ENCODE measurements around the gene SIX5.

The SIX5 gene

GRCh38 chr19:45768984-45769782 lies at the start of gene SIX5:
Gene SIX5 (minus strand): TSS chr19:45769252. CDS start chr19:45768844, 408 bp downstream.
- DNase-seq (ENCODE audit: low spot score) = peak; percentile 96
- Mint-ChIP-seq H3K36me3 (ENCODE audit: low read depth) (no peaks in the 10 kb centered on the region), H3K27me3 (ENCODE audit: low read depth) (peaks cover 20% of the 10 kb centered on the region), H3K27ac (peak within 1 kb of the TSS; percentile 79), H3K9me3 (no peaks in the 10 kb centered on the region), H3K4me3 (peak within 1 kb of the TSS; percentile 87), H3K4me1 (ENCODE audit: low read depth) (peaks cover 8% of the 10 kb centered on the region)

DNA sequence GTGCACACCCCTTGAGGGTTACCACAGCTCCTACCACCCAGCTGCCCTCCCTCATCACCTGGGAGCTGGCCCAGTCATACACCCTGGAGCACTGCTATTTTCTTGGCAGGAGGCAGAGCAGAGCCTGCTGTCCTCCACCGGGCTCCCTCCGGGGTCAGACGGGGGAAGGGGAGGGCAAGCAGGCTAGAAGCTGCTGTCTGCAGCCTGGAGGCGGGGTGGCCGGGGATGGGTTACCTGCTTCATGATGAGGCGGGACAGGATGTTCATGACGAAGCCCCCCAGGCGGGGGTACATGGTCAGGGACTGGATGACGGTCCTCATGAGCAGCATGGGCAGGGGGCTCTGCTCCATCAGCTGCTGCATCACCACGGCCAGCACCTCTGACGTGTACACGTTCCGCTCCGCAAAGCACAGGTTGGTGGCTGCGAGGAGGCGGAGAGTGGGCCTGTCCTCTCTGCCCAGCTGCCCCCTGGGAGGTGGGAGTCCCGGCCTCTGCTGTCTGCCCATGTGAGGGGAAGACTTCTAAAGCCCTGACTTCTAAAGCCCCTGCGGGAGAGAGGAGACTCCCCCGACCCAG lies 48.8 kb upstream of the SIX5 start:
- no peaks in the 10 kb centered on the region for H3K9me3 Mint-ChIP-seq
- peaks cover 9% of the 10 kb centered on the region for H3K36me3 Mint-ChIP-seq (ENCODE audit: low read depth)
- H3K4me3 Mint-ChIP-seq = no peak overlapping the region
- no peaks in the 10 kb centered on the region for H3K27me3 Mint-ChIP-seq (ENCODE audit: low read depth)
- no peaks in the 10 kb centered on the region for H3K4me1 Mint-ChIP-seq (ENCODE audit: low read depth)
- no peak overlapping the region for H3K27ac Mint-ChIP-seq
- no peak for DNase-seq (ENCODE audit: low spot score)

DNA sequence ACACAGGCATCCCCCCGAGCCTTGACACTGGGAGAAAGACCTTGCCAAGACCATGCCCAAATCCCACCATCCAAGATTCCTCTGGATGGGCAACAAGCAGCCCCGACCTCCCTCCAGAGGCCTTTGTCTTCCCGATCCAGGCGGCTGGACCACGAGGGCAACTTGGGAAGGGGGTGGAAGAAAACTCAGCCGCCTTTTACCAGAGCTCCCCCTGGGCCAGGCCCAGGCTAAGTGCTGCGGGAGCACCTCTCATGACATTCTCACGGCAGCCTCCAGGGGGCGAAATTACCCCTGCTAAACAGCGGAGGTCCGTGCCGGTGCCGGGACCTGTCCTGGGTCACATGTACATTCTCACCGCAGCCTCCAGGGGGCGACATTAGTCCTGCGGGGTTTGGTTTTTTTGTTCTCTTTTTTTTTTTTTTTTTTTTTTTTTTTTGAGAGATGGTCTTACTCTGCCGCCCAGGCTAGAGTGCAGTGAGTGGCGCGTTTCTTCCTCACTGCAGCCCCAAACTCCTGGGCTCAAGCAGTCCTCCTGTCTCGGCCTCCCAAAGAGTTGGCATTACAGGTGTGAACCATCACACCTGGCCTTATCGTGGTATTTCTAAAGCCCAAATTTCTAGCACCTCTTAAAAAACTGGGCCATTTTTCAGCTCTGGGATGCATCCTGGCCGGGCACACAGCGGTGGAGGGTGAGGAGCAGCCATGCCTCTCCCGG lies 48.1 kb upstream of the SIX5 start:
- peak; percentile 92 for DNase-seq (ENCODE audit: low spot score)
- Mint-ChIP-seq H3K4me1 (ENCODE audit: low read depth) (no peaks in the 10 kb centered on the region), H3K27ac (no peak overlapping the region), H3K27me3 (ENCODE audit: low read depth) (no peaks in the 10 kb centered on the region), H3K9me3 (no peaks in the 10 kb centered on the region), H3K36me3 (ENCODE audit: low read depth) (peaks cover 9% of the 10 kb centered on the region), H3K4me3 (no peak overlapping the region)

DNA sequence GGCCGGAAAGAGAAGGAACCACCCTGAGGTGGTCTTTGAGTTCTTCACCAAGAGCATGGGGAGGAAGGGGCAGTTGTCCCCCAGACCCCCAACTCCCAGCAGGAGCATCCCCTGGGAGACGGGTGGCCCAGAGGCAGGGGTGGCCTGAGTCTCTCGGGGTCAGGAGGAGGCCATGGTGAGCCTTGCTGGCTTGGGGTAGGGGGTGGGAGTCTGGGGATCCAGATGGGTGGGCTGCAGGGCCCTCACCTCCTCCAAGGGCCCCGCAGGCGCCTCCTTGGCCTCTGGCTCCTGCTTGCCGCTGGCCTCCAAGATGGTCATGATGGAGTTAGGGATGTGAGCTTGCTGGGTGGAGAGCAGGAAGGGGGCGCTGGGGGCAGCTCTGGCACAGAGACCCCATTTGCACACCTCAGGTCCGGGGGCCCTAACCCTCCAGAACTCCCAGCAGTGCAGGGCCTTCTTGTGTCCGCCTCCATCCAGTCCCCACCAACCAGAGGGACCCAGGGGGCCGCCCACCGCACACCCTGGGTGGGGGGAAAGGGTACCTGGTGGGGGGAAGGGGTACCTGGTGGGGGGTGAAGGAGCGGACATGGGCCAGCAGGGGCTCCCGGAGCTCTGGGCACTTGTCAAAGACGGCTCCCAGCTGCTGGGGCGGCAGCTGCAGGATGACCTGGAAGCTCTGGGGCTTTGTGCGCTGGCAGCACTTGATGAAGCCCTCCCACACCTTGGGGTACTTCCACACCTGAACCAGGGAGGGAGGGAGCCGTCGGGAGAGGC lies 47.4 kb upstream of the SIX5 start:
- H3K9me3 Mint-ChIP-seq = no peaks in the 10 kb centered on the region
- H3K36me3 Mint-ChIP-seq (ENCODE audit: low read depth) = peaks cover 9% of the 10 kb centered on the region
- H3K4me1 Mint-ChIP-seq (ENCODE audit: low read depth) = no peaks in the 10 kb centered on the region
- no peak overlapping the region for H3K4me3 Mint-ChIP-seq
- H3K27me3 Mint-ChIP-seq (ENCODE audit: low read depth) = no peaks in the 10 kb centered on the region
- no peak overlapping the region for H3K27ac Mint-ChIP-seq
- no peak for DNase-seq (ENCODE audit: low spot score)

- DNase-seq (ENCODE audit: low spot score) = no peak
- Mint-ChIP-seq H3K4me3 (no peak overlapping the region), H3K27me3 (ENCODE audit: low read depth) (no peaks in the 10 kb centered on the region), H3K36me3 (ENCODE audit: low read depth) (peaks cover 6% of the 10 kb centered on the region), H3K4me1 (ENCODE audit: low read depth) (peaks cover under 1% of the 10 kb centered on the region), H3K9me3 (no peaks in the 10 kb centered on the region), H3K27ac (no peak overlapping the region)
Observed at GRCh38 chr19:45815481-45816216, 46.6 kb upstream of the SIX5 start.

GRCh38 chr19:45814851-45815480 lies 45.9 kb upstream of the SIX5 start, which contains the start of gene RSPH6A:
Gene RSPH6A (minus strand): TSS chr19:45815308. CDS start chr19:45815176, 132 bp downstream.
- H3K27me3 Mint-ChIP-seq (ENCODE audit: low read depth) = no peaks in the 10 kb centered on the region
- no peaks in the 10 kb centered on the region for H3K9me3 Mint-ChIP-seq
- H3K27ac Mint-ChIP-seq = no peak within 1 kb of the TSS
- DNase-seq (ENCODE audit: low spot score) = no peak
- no peak within 1 kb of the TSS for H3K4me3 Mint-ChIP-seq
- peaks cover 6% of the 10 kb centered on the region for H3K36me3 Mint-ChIP-seq (ENCODE audit: low read depth)
- peaks cover 3% of the 10 kb centered on the region for H3K4me1 Mint-ChIP-seq (ENCODE audit: low read depth)

DNA sequence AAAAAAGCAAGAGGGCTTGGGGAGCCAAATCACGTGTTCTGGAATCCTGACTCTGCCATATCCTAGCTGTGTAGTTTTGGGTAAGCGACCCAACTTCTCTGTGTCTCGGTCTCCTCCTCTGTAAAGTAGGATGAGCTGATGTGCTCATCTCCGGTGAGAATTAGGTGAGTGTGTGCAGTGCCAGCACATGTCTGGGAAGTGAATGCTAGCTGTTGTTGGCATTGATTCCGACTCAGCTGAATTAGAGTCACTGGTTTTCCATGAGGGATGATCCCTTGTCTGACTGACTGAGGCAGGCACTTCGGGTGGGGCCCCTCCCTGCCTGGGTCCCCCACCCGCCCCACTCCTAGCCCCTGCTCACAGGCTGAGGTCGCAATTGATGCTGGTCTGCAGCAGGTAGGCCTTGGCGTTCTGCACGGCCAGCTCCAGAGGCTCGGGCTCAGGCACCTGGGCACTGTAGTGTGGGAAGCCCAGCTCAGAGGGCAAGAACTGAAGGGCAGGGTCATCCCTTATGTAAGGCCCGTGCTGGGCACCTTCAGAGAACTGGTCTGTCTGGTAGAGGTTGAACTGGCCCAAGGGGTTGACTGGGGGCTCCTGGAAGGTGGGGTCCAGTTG lies 45.2 kb upstream of the SIX5 start:
- H3K4me3 Mint-ChIP-seq = no peak overlapping the region

DNA sequence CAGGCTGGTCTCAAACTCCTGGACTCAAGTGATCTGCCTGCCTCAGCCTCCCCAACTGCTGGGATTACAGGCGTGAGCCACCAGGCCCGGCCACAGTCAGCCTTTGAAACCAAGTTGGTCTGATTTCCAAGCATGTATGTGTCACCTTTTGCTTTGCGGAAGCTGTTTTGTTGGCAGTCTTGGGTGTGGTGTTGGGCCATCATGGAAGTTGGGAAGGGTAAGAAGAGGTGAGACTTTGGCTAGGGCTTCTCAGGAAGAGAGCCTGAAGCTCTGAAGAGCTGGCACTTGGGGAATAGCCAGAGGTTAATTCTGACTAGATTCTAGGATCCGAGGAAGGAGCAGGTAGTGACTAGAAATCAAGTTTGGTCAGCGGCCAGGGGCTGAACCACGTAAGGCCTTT lies 43.2 kb upstream of the SIX5 start:
- Mint-ChIP-seq H3K4me1 (ENCODE audit: low read depth) (peaks cover 9% of the 10 kb centered on the region), H3K27ac (no peak overlapping the region), H3K9me3 (no peaks in the 10 kb centered on the region), H3K4me3 (no peak overlapping the region), H3K27me3 (ENCODE audit: low read depth) (no peaks in the 10 kb centered on the region), H3K36me3 (ENCODE audit: low read depth) (peaks cover 3% of the 10 kb centered on the region)
- DNase-seq (ENCODE audit: low spot score) = no peak

More for the DNA sequence above, 45.2 kb upstream of the SIX5 start:
- DNase-seq (ENCODE audit: low spot score) = no peak
- no peaks in the 10 kb centered on the region for H3K27me3 Mint-ChIP-seq (ENCODE audit: low read depth)
- H3K36me3 Mint-ChIP-seq (ENCODE audit: low read depth) = peaks cover 6% of the 10 kb centered on the region
- H3K9me3 Mint-ChIP-seq = no peaks in the 10 kb centered on the region
- H3K4me1 Mint-ChIP-seq (ENCODE audit: low read depth) = peaks cover 8% of the 10 kb centered on the region
- no peak overlapping the region for H3K27ac Mint-ChIP-seq

DNA sequence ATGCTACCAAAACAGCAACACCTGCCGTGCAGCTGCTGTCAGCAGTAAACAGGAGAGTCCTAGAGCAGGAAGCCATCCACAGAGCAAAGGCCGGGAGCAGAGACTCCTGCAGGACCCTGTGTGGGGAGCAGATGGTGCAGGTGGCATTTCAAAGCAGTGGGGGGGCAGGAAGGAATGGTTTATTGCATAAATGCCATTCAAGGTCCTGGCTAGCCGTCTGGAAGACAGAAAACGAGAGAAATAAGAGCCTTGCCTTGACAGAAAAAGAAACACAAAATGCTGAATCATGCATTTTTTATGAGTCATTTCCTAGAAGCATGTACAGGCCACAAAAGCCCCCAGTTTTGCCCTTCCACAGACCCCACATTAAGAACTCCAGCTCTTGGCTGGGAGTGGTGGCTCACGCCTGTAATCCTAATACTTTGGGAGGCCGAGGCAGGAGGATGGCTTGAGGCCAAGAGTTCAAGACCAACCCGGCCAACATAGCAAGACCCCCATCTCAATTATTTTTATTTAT lies 40.6 kb upstream of the SIX5 start:
- H3K4me3 Mint-ChIP-seq = no peak overlapping the region
- peaks cover 3% of the 10 kb centered on the region for H3K27me3 Mint-ChIP-seq (ENCODE audit: low read depth)
- H3K27ac Mint-ChIP-seq = peak overlapping the region; percentile 80
- no peak for DNase-seq (ENCODE audit: low spot score)
- peaks cover 9% of the 10 kb centered on the region for H3K4me1 Mint-ChIP-seq (ENCODE audit: low read depth)
- peaks cover 3% of the 10 kb centered on the region for H3K36me3 Mint-ChIP-seq (ENCODE audit: low read depth)
- no peaks in the 10 kb centered on the region for H3K9me3 Mint-ChIP-seq

DNA sequence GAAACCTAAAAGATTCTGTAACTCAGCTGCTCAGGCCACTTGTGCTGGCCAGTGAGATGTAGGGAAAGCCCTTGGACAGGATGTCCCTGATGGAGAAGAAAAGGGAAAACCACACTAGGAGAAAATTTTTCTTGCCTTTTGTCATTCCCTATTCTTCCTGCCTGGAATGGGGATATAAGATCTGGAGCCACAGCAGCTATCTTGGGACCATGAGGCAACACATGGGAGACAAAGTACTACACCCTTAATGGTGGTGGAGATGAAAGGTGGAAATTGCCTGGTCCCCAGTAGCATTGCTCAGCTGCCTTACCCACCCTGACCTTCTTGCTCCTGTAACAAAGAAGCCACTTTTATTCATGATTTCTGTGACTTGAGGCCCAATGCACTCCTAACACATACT lies 36.7 kb upstream of the SIX5 start:
- no peak overlapping the region for H3K27ac Mint-ChIP-seq
- no peaks in the 10 kb centered on the region for H3K9me3 Mint-ChIP-seq

DNA sequence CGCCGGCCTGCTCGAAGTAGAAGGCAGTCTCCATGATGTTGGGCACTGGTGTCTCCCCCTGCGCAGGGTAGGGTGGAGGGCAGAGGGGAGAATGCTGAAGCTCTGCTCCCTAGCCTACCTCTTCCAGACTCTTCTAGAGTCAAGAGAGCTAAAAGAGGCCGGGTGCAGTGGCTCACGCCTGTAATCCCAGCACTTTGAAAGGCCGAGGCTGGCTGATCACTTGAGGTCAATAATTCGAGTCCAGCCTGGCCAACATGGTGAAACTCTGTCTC lies 35.8 kb upstream of the SIX5 start:
- H3K9me3 Mint-ChIP-seq = no peaks in the 10 kb centered on the region
- no peak overlapping the region for H3K4me3 Mint-ChIP-seq
- no peak overlapping the region for H3K27ac Mint-ChIP-seq
- H3K4me1 Mint-ChIP-seq (ENCODE audit: low read depth) = peaks cover 6% of the 10 kb centered on the region
- peaks cover 11% of the 10 kb centered on the region for H3K27me3 Mint-ChIP-seq (ENCODE audit: low read depth)
- H3K36me3 Mint-ChIP-seq (ENCODE audit: low read depth) = no peaks in the 10 kb centered on the region
- DNase-seq (ENCODE audit: low spot score) = no peak

More for the DNA sequence above, 36.7 kb upstream of the SIX5 start:
- no peak for DNase-seq (ENCODE audit: low spot score)
- peaks cover 9% of the 10 kb centered on the region for H3K27me3 Mint-ChIP-seq (ENCODE audit: low read depth)
- no peak overlapping the region for H3K4me3 Mint-ChIP-seq
- peaks cover 9% of the 10 kb centered on the region for H3K4me1 Mint-ChIP-seq (ENCODE audit: low read depth)
- no peaks in the 10 kb centered on the region for H3K36me3 Mint-ChIP-seq (ENCODE audit: low read depth)

GRCh38 chr19:45804140-45804958 lies 35.3 kb upstream of the SIX5 start:
- Mint-ChIP-seq H3K4me1 (ENCODE audit: low read depth) (peaks cover 2% of the 10 kb centered on the region), H3K9me3 (no peaks in the 10 kb centered on the region), H3K36me3 (ENCODE audit: low read depth) (no peaks in the 10 kb centered on the region), H3K4me3 (no peak overlapping the region), H3K27me3 (ENCODE audit: low read depth) (peaks cover 11% of the 10 kb centered on the region), H3K27ac (no peak overlapping the region)
- no peak for DNase-seq (ENCODE audit: low spot score)
